Measurements from ENCODE around the gene CDIPT. TPM values are rescaled to one million over a fixed set of nuclear protein-coding genes. Genes with fewer than 3 reads are reported as not detected.
A peak's percentile ranks its signal among the peaks of the same experiment; 100 is the strongest.

CDIPT gene
- total and polyA plus RNA-seq, 2 of the 13 experiments (the other 11 are each of a cell fraction or from before 2014, with no cell fraction given), result 54.9 to 97.5 TPM

DNA sequence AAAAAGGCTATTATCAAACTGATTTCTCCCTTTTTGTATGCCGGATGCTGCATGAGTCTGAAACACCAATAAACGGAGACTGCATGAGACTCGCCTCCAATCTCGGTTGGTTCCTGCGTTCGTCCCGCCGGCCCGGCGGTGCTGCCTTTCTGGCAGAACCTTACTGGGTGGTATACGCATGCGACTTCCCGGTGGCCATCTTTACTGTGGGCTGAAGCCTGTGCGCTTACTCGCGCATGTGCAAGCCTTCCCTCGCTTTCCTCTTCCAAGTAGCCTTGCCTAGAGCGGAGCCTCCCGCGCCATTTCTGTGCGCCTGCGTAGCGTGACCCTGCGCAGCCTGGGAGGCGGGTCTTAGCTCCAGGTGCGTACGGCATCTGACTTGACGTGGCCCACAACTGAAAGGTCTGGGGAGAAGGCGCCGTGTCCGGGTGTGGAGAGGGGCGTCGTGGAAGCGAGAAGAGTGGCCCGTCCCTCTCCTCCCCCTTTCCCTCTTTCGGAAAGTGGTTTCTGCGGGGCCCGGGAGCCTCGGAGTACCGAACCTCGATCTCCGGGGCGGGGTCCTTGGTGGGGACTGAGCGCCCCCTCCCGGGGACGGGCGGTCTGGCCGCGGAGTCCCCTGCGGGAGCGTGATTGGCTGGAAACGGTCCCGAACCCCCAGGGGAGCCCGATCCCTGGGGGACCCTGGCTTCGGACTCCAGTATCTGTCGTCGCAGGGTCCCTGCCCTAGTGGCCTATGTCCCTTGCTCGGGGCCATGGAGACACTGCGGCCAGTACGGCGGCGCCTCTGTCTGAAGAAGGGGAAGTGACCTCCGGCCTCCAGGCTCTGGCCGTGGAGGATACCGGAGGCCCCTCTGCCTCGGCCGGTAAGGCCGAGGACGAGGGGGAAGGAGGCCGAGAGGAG, 47.0 kb downstream of the CDIPT start, which contains the start of gene PAGR1 (continued):
- TF ChIP-seq MBD4 (IDR thresholded peaks at IDR 0.05; ENCODE audit: borderline replicate concordance, low read length) (no peak), ZNF850 (CRISPR knock-in tag; conservative IDR thresholded peaks at IDR 0.05) (no peak; the same call in 1 of the 2 replicates), IRF2 (CRISPR knock-in tag; IDR thresholded peaks at IDR 0.05) (peak; percentile 74; the same call in 1 of the 2 replicates), ZFAT (CRISPR knock-in tag; conservative IDR thresholded peaks at IDR 0.05) (no peak), ZNF143 (CRISPR knock-in tag; IDR thresholded peaks at IDR 0.05) (peak; percentile 68), ZMYM3 (CRISPR knock-in tag; IDR thresholded peaks at IDR 0.05) (peak; percentile 77; the same call in 1 of the 2 replicates), ARNT (IDR thresholded peaks at IDR 0.05) (no peak), ZBTB38 (CRISPR knock-in tag; IDR thresholded peaks at IDR 0.05) (peak; percentile 94), FIP1L1 (IDR thresholded peaks at IDR 0.05; ENCODE audit: borderline replicate concordance, insufficient read depth, low read depth, low read length) (peak; percentile 94; the same call in 1 of the 2 replicates), ZFP90 (CRISPR knock-in tag; IDR thresholded peaks at IDR 0.05; ENCODE audit: borderline replicate concordance) (peak; percentile 84; the same call in 1 of the 2 replicates), ZNF292 (CRISPR knock-in tag; IDR thresholded peaks at IDR 0.05; ENCODE audit: borderline replicate concordance, low read depth) (no peak), CAMTA2 (CRISPR knock-in tag; IDR thresholded peaks at IDR 0.05; ENCODE audit: borderline replicate concordance) (peak; percentile 74), NFE2 (CRISPR knock-in tag; IDR thresholded peaks at IDR 0.05) (peak; percentile 8; the same call in 1 of the 2 replicates), JDP2 (CRISPR knock-in tag; IDR thresholded peaks at IDR 0.05; ENCODE audit: borderline replicate concordance) (no peak), ZNF720 (CRISPR knock-in tag; IDR thresholded peaks at IDR 0.05) (no peak), EEA1 (CRISPR knock-in tag; IDR thresholded peaks at IDR 0.05; ENCODE audit: borderline replicate concordance) (no peak; the same call in 1 of the 2 replicates), NCOR1 (IDR thresholded peaks at IDR 0.05; ENCODE audit: borderline replicate concordance, low read length) (no peak; the same call in 1 of the 2 replicates), MAFF (IDR thresholded peaks at IDR 0.05; ENCODE audit: low read depth, low read length) (no peak), KAT7 (CRISPR knock-in tag; IDR thresholded peaks at IDR 0.05; ENCODE audit: borderline replicate concordance) (peak; percentile 66; the same call in 1 of the 2 replicates), FOSL1 (CRISPR knock-in tag; IDR thresholded peaks at IDR 0.05; ENCODE audit: borderline replicate concordance) (no peak; the same call in 1 of the 2 replicates), ESRRA (CRISPR knock-in tag; IDR thresholded peaks at IDR 0.05; ENCODE audit: low read depth) (peak; percentile 73; the same call in 1 of the 2 replicates)
- TF ChIP-seq, protein P1, sequence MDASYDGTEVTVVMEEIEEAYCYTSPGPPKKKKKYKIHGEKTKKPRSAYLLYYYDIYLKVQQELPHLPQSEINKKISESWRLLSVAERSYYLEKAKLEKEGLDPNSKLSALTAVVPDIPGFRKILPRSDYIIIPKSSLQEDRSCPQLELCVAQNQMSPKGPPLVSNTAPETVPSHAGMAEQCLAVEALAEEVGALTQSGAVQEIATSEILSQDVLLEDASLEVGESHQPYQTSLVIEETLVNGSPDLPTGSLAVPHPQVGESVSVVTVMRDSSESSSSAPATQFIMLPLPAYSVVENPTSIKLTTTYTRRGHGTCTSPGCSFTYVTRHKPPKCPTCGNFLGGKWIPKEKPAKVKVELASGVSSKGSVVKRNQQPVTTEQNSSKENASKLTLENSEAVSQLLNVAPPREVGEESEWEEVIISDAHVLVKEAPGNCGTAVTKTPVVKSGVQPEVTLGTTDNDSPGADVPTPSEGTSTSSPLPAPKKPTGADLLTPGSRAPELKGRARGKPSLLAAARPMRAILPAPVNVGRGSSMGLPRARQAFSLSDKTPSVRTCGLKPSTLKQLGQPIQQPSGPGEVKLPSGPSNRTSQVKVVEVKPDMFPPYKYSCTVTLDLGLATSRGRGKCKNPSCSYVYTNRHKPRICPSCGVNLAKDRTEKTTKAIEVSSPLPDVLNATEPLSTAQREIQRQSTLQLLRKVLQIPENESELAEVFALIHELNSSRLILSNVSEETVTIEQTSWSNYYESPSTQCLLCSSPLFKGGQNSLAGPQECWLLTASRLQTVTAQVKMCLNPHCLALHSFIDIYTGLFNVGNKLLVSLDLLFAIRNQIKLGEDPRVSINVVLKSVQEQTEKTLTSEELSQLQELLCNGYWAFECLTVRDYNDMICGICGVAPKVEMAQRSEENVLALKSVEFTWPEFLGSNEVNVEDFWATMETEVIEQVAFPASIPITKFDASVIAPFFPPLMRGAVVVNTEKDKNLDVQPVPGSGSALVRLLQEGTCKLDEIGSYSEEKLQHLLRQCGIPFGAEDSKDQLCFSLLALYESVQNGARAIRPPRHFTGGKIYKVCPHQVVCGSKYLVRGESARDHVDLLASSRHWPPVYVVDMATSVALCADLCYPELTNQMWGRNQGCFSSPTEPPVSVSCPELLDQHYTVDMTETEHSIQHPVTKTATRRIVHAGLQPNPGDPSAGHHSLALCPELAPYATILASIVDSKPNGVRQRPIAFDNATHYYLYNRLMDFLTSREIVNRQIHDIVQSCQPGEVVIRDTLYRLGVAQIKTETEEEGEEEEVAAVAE (CRISPR knock-in tag; IDR thresholded peaks at IDR 0.05; ENCODE audit: borderline replicate concordance), result peak; percentile 94
- TF ChIP-seq, protein P2, sequence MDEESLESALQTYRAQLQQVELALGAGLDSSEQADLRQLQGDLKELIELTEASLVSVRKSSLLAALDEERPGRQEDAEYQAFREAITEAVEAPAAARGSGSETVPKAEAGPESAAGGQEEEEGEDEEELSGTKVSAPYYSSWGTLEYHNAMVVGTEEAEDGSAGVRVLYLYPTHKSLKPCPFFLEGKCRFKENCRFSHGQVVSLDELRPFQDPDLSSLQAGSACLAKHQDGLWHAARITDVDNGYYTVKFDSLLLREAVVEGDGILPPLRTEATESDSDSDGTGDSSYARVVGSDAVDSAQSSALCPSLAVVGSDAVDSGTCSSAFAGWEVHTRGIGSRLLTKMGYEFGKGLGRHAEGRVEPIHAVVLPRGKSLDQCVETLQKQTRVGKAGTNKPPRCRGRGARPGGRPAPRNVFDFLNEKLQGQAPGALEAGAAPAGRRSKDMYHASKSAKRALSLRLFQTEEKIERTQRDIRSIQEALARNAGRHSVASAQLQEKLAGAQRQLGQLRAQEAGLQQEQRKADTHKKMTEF (CRISPR knock-in tag; IDR thresholded peaks at IDR 0.05), result peak; percentile 94
